Esophagus muscularis mucosa (tissue), 4 donors: ENCODE data around the gene TRIM4. TPM values are rescaled to one million over a fixed set of nuclear protein-coding genes. Genes with fewer than 3 reads are reported as not detected.
A peak's percentile ranks its signal among the peaks of the same experiment; 100 is the strongest.

Experiments
- DNase-seq: peaks from one replicate; pipeline ENCODE4 v3.0.0-alpha.2; 2017; ENCODE audit errors: extremely low spot score
- H3K27ac ChIP-seq, 4 donors: fragments of 200-600 bp; sonication (generic); replicated peaks in 1 of 4; 1 replicate in 3 of 4; 2 replicates in 1 of 4; pipeline ENCODE4 v1.5.1; 2016 to 2019; ENCODE audit warnings: mild to moderate bottlenecking in 1 of 4
- H3K27me3 ChIP-seq, 4 donors: fragments of 200-600 bp; sonication (generic); one replicate each; pipeline versions ENCODE4 v1.5.1 to v1.6.0; 2016 to 2019
- H3K36me3 ChIP-seq, 4 donors: fragments of 200-600 bp; sonication (generic); one replicate each; pipeline ENCODE4 v1.5.1; 2016 to 2019
- H3K4me1 ChIP-seq, 4 donors: fragments of 200-600 bp; sonication (generic); one replicate each; pipeline ENCODE4 v1.5.1; 2016 to 2019
- H3K4me3 ChIP-seq, 4 donors: fragments of 200-600 bp; sonication (generic); 1 replicate in 2 of 4; 2 replicates in 2 of 4; pipeline ENCODE4 v1.5.1; 2016 to 2019; ENCODE audit warnings: mild to moderate bottlenecking in 4 of 4, moderate library complexity in 1 of 4
- H3K9me3 ChIP-seq, 4 donors: fragments of 200-600 bp; sonication (generic); 1 replicate in 3 of 4; 2 replicates in 1 of 4; pipeline ENCODE4 v1.5.1; 2016 to 2019
- EP300 ChIP-seq: sonication (generic); formaldehyde crosslinking; IDR thresholded peaks from one replicate; pipeline ENCODE4 v1.6.1; 2017; ENCODE audit warnings: antibody characterized with exemption
- POLR2A ChIP-seq: fragments of 450-650 bp; IDR thresholded peaks from one replicate; pipeline ENCODE4 v1.6.1; 2017; ENCODE audit warnings: antibody characterized with exemption, moderate library complexity, mild to moderate bottlenecking, low read depth
- POLR2AphosphoS5 ChIP-seq, 2 donors: sonication (generic); formaldehyde crosslinking; IDR thresholded peaks; one replicate each; pipeline ENCODE4 v1.6.1; 2017; ENCODE audit warnings: antibody characterized with exemption in 2 of 2
- WGBS: methylation state at CpG from one replicate; pipeline ENCODE4 v1.1.5; 2018; 5-methylcytosine and 5-hydroxymethylcytosine counted together
- intact Hi-C: fragments of 100-400 bp; cut with DNase I; formaldehyde crosslinking; loops from one replicate; pipeline ENCODE4 v1.15.1; 2023
- total RNA-seq, 4 donors: library from RNA; depleted of rRNA; stranded (reverse); fragments of >200 nt; gene quantifications; one replicate each; pipeline versions ENCODE4 v1.1.0 to v1.2.1, GENCODE V29; 2016
- TF ChIP-seq, protein P1 (sequence below), 3 experiments: fragments of 200-600 bp in 2 of 3; fragments of 450-650 bp in 1 of 3; sonication (generic) in 2 of 3; IDR thresholded peaks; one replicate each; pipeline ENCODE4 v1.5.1; 2017 to 2019; ENCODE audit warnings: antibody characterized with exemption in 3 of 3, mild to moderate bottlenecking in 2 of 3, moderate library complexity in 1 of 3

TRIM4 gene
- total RNA-seq, 4 donors from 2014 or later = 21.2 to 27.8 (median 24.7) TPM

DNA sequence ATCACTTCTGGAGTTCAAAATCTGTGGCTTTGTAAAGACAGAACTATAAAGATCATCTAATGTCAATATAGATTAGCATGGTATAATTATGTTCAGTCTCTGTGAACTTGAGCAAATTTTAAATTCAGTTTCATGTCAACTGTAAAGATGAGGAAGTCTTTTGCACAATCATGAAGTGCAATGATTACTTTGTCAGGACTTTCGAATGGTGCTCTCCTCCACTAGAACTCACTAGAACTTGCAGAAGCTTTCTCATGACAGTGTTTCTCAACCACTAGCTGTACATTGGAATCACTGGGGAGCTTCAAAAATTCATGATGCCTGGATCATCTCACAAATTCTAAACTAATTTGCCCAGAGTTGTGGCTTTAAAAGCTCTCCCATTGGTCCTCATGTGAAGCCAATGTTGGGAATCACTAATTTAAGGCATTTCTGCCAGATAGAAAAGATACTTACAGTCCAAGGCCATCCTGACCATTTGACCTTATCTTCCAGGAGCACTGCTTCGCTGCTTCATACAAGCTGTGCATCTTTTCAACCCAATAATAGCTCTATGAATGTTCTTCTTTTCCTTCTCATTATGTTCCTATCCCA lies 55.4 kb downstream of the TRIM4 start:
- H3K4me1 ChIP-seq = no peaks in the 10 kb centered on the region
- DNase-seq = no peak
- TF ChIP-seq POLR2A (no peak), EP300 (no peak), POLR2AphosphoS5 (IDR thresholded peaks at IDR 0.05) (no peak)
- TF ChIP-seq, protein P1, sequence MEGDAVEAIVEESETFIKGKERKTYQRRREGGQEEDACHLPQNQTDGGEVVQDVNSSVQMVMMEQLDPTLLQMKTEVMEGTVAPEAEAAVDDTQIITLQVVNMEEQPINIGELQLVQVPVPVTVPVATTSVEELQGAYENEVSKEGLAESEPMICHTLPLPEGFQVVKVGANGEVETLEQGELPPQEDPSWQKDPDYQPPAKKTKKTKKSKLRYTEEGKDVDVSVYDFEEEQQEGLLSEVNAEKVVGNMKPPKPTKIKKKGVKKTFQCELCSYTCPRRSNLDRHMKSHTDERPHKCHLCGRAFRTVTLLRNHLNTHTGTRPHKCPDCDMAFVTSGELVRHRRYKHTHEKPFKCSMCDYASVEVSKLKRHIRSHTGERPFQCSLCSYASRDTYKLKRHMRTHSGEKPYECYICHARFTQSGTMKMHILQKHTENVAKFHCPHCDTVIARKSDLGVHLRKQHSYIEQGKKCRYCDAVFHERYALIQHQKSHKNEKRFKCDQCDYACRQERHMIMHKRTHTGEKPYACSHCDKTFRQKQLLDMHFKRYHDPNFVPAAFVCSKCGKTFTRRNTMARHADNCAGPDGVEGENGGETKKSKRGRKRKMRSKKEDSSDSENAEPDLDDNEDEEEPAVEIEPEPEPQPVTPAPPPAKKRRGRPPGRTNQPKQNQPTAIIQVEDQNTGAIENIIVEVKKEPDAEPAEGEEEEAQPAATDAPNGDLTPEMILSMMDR (IDR thresholded peaks at IDR 0.05) = no peak
- no peak overlapping the region for H3K4me3 ChIP-seq
- peaks cover 0 to 10% (median 9%) of the 10 kb centered on the region in 4 donors for H3K9me3 ChIP-seq
- intact Hi-C loops = no loop called here
- WGBS = 59% methylated on average over 2 of the region's 2 CpGs
- H3K36me3 ChIP-seq = no peaks in the 10 kb centered on the region
- H3K27me3 ChIP-seq = no peaks in the 10 kb centered on the region
- H3K27ac ChIP-seq = no peak overlapping the region

GRCh38 chr7:99860281-99861127 lies 58.8 kb downstream of the TRIM4 start:
- H3K27ac ChIP-seq = peak overlapping the region in 2 of 4 donors; percentile 19 to 31
- no peaks in the 10 kb centered on the region for H3K4me1 ChIP-seq
- 77% methylated on average over 15 of the region's 15 CpGs for WGBS
- H3K27me3 ChIP-seq = no peaks in the 10 kb centered on the region
- intact Hi-C loops = no loop called here
- no peaks in the 10 kb centered on the region for H3K36me3 ChIP-seq
- H3K4me3 ChIP-seq = no peak overlapping the region
- TF ChIP-seq, protein P1 (IDR thresholded peaks at IDR 0.05) = no peak
- no peak for TF ChIP-seq POLR2A
- no peak for TF ChIP-seq POLR2AphosphoS5 (IDR thresholded peaks at IDR 0.05)
- no peak for TF ChIP-seq EP300
- no peak for DNase-seq
- peaks cover 0 to 10% (median 9%) of the 10 kb centered on the region in 4 donors for H3K9me3 ChIP-seq

DNA sequence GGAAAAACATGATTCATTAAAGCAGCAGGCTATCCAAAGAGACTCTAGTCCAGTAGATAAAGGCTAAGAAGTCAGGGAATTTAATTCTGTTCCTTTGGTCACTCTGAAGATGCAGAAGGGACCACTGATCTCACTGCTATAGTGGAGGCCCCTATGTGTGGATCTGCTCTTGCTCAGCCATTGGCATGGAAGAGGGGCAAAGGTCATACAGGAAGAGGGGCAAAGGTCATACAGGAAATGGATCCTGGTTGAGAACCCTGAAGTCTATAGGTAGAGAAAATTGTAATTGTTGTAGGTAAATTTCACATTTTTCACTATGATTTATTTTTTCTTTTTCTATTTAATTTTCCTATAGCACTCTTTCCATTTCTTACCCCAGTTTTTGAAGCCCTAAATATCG lies 64.1 kb downstream of the TRIM4 start:
- 93% methylated on average over 1 of the region's 1 CpG for WGBS
- TF ChIP-seq EP300 (no peak), POLR2AphosphoS5 (IDR thresholded peaks at IDR 0.05) (no peak), POLR2A (no peak)
- TF ChIP-seq, protein P1 (IDR thresholded peaks at IDR 0.05) = no peak
- H3K9me3 ChIP-seq = no peaks in the 10 kb centered on the region
- no peak overlapping the region for H3K27ac ChIP-seq
- no peaks in the 10 kb centered on the region for H3K27me3 ChIP-seq
- no peak overlapping the region for H3K4me3 ChIP-seq
- intact Hi-C loops = no loop called here
- H3K36me3 ChIP-seq = no peaks in the 10 kb centered on the region
- no peaks in the 10 kb centered on the region for H3K4me1 ChIP-seq
- no peak for DNase-seq

DNA sequence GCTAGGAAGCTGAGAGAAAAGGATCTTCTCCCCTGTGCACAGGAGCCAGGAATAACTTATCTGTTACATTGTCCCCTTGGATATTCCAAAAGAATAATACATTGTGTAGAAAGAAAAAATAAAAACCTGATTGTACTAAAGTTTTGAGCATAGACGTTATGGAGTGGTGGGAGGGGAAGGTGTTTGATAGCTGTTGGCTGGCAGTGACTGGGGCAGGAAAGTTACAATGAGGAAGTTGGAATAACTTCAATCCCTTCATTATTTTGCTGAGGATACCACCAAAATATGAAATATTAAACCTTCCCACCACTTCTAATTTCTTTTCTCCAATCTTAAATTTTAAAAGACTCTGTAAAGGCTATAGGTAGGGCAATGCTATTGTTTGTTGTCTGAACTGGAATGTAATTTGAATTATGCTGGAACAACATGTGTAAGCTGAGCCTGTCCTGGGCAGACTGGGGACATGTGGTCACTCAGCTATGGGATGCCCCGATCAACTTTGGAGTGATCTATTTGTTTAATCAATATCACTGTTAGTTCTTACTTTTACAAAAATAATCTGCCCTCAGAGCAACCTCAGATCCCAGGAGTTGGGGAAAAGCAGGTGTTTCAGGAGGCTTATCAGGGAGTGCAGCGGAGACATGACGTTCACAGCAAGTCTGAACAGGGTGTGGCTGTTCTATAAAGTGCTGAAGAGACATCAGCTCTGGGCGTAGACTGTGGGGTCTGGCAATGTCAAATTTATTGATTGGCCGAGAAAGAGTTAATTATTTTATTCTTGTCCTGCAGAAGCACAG lies 70.7 kb downstream of the TRIM4 start:
- 77% methylated on average over 6 of the region's 6 CpGs for WGBS
- peaks cover 0 to 4% (median 0%) of the 10 kb centered on the region in 4 donors for H3K27me3 ChIP-seq
- DNase-seq = peak; percentile 57
- no peaks in the 10 kb centered on the region for H3K9me3 ChIP-seq
- H3K27ac ChIP-seq = no peak overlapping the region
- no peak for TF ChIP-seq POLR2AphosphoS5 (IDR thresholded peaks at IDR 0.05)
- no peak for TF ChIP-seq POLR2A
- TF ChIP-seq, protein P1 (IDR thresholded peaks at IDR 0.05) = no peak
- no peak for TF ChIP-seq EP300
- no peak overlapping the region for H3K4me3 ChIP-seq
- intact Hi-C loops = no loop called here
- H3K4me1 ChIP-seq = no peaks in the 10 kb centered on the region
- H3K36me3 ChIP-seq = no peaks in the 10 kb centered on the region
